Measurements from ENCODE around the gene STXBP2. TPM values are rescaled to one million over a fixed set of nuclear protein-coding genes. Genes with fewer than 3 reads are reported as not detected.

STXBP2 gene
- total and polyA plus RNA-seq, 4 donors, result 11.4 to 35.4 (median 28.8) TPM

DNA sequence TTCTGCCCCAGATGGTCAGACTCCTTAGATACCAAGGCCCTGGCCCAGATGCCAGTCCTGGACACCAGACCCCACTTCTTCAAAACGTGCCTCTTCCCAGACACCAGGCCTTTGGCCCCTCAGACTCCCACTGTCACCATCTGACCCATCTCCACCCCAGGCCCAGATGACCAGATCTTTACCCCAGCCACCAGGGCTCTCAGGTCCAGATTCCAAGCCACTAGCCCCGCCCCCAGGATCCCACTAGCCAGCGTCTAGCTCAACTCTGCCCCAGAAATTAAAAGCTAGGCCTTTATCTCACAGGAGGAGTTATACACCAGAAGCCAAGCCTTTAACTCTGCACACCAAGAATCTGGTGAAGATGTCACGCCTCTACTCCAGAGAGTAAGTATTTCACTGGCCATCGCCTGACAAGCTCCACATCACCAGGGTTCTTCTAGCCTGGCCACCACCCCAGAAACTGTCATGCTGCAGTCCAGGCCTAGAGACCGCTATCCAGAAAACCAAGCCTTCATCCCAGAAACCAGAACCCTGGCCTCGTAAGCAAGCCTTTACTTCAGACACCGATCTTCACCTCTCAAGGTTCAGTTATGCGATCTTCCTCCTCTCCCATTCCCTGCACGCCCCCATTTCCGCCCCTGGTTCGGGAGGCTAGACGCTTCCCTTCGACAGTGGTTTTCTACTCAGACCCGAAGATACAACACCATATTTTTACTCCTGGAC is 8.2 kb upstream of the STXBP2 start:
- H3K4me1 ChIP-seq (ENCODE audit: control insufficient read depth in 1 of 2, insufficient read depth in 2 of 2, low read length in 2 of 2), result peaks cover 0 to 3% of the 10 kb centered on the region in 2 donors
- H3K27me3 ChIP-seq (ENCODE audit: control insufficient read depth in 1 of 2, insufficient read depth in 2 of 2, low read length in 1 of 2), result no peaks in the 10 kb centered on the region
- no peak for ATAC-seq (ENCODE audit: low FRiP score)
- H3K4me3 ChIP-seq (ENCODE audit: low read length in 2 of 2), result peak overlapping the region; percentile 85 to 88
- H3K9me3 ChIP-seq (ENCODE audit: control insufficient read depth, low read length), result no peaks in the 10 kb centered on the region
- DNase-seq, result no peak
- WGBS, 2 donors, result 5 to 6% methylated on average over 15 of the region's 15 CpGs
- H3K36me3 ChIP-seq (ENCODE audit: control insufficient read depth in 1 of 2, insufficient read depth in 2 of 2, low read length in 1 of 2), result no peaks in the 10 kb centered on the region
- H3K27ac ChIP-seq (ENCODE audit: low read depth in 1 of 2, low read length in 2 of 2), result peak overlapping the region in 1 of 2 donors; percentile 2
- intact Hi-C loops (cut with DNase I), result loop anchor here in 1 of 2 donors (2.0 kb wide), 1 partner anchor 52 kb away; the partner anchor contains the start of gene TRAPPC5

DNA sequence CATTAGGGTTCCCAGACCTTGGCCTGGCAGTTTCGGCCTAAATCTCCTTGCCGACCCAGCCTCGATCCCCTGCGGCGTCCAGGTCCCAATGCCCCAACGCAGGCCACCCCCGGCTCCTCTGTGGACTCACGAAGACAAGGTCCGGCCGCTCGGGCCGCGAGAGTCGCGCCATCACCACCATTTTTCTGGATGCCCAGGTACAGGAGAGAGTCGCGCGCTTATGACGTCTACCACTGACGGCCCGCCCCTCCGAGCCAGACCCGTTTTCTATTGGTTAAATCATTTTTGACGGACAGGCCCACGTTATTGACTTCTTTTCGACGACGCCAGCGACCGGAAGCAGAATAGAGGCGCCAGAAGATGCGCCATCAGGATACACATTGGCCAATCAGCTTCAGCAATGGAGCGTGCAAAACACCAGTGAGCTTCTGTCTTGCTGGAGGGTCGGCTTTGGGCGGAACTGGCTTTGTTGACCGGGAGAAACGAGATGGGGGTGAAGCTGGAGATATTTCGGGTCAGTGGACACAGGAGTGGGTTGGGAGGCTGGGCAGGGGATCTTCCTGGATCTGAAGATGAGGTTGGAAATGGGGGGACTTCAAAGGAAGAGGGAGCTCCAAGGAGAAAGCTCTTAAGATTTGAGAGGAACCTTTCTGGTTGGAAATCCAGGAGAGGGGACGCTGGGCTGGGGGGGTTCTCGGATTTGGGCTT is 7.4 kb upstream of the STXBP2 start, which contains the start of the genes PET100 and XAB2:
Gene PET100 (plus strand): TSS at position 447 of the 708 bp plus-strand sequence. CDS start 41 bp downstream, at position 488.
Gene XAB2 (minus strand): TSS at position 199 of the 708 bp plus-strand sequence. CDS start 18 bp downstream, at position 181.
- 0% methylated on average over 40 of the region's 40 CpGs for whole genome bisulfite sequencing, 2 donors
- DNase-seq, result peak; percentile 96 to 97
- peak; percentile 96 for ATAC-seq (ENCODE audit: low FRiP score)
- H3K27me3 ChIP-seq (ENCODE audit: control insufficient read depth in 1 of 2, insufficient read depth in 2 of 2, low read length in 1 of 2), result no peaks in the 10 kb centered on the region
- H3K36me3 ChIP-seq (ENCODE audit: control insufficient read depth in 1 of 2, insufficient read depth in 2 of 2, low read length in 1 of 2), result no peaks in the 10 kb centered on the region
- H3K4me1 ChIP-seq (ENCODE audit: control insufficient read depth in 1 of 2, insufficient read depth in 2 of 2, low read length in 2 of 2), result peaks cover 0 to 3% of the 10 kb centered on the region in 2 donors
- no peaks in the 10 kb centered on the region for H3K9me3 ChIP-seq (ENCODE audit: control insufficient read depth, low read length)
- peak within 1 kb of the TSS; percentile 87 to 88 for H3K4me3 ChIP-seq (ENCODE audit: low read length in 2 of 2)
- intact Hi-C loops (cut with DNase I), result loop anchor here in 1 of 2 donors (2.0 kb wide), 1 partner anchor 51 kb away; the partner anchor contains the start of gene TRAPPC5
- peak within 1 kb of the TSS in 1 of 2 donors; percentile 20 for H3K27ac ChIP-seq (ENCODE audit: low read depth in 1 of 2, low read length in 2 of 2)

DNA sequence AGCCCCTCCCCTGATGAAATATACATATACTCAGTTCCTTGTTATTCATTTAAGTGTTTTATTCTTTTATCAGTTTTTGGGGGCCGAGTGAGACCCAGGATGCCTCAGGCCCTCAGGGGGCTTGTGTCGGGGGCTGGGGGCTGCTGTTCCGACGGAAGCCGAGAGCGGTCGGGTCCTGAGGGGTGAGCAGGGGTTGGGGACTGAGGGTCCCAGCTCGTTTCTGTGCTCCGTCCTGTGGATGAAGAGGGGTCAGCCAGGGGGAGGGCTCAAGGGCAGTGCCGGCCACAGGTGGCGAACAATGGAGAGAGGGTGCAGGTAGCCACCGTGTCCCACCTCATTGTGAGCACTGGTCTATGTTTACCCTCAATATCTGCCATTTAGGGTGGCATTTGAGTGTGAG is 5.3 kb upstream of the STXBP2 start:
- no peaks in the 10 kb centered on the region for H3K9me3 ChIP-seq (ENCODE audit: control insufficient read depth, low read length)
- no peak overlapping the region for H3K4me3 ChIP-seq (ENCODE audit: low read length in 2 of 2)
- no peaks in the 10 kb centered on the region for H3K36me3 ChIP-seq (ENCODE audit: control insufficient read depth in 1 of 2, insufficient read depth in 2 of 2, low read length in 1 of 2)
- intact Hi-C loops (cut with DNase I), result no loop called here
- no peak overlapping the region for H3K27ac ChIP-seq (ENCODE audit: low read depth in 1 of 2, low read length in 2 of 2)
- DNase-seq (no peak), ATAC-seq (ENCODE audit: low FRiP score) (no peak)
- H3K4me1 ChIP-seq (ENCODE audit: control insufficient read depth in 1 of 2, insufficient read depth in 2 of 2, low read length in 2 of 2), result peaks cover 0 to 3% of the 10 kb centered on the region in 2 donors
- no peaks in the 10 kb centered on the region for H3K27me3 ChIP-seq (ENCODE audit: control insufficient read depth in 1 of 2, insufficient read depth in 2 of 2, low read length in 1 of 2)
- 88% methylated on average over 12 of the region's 12 CpGs for WGBS, 2 donors

DNA sequence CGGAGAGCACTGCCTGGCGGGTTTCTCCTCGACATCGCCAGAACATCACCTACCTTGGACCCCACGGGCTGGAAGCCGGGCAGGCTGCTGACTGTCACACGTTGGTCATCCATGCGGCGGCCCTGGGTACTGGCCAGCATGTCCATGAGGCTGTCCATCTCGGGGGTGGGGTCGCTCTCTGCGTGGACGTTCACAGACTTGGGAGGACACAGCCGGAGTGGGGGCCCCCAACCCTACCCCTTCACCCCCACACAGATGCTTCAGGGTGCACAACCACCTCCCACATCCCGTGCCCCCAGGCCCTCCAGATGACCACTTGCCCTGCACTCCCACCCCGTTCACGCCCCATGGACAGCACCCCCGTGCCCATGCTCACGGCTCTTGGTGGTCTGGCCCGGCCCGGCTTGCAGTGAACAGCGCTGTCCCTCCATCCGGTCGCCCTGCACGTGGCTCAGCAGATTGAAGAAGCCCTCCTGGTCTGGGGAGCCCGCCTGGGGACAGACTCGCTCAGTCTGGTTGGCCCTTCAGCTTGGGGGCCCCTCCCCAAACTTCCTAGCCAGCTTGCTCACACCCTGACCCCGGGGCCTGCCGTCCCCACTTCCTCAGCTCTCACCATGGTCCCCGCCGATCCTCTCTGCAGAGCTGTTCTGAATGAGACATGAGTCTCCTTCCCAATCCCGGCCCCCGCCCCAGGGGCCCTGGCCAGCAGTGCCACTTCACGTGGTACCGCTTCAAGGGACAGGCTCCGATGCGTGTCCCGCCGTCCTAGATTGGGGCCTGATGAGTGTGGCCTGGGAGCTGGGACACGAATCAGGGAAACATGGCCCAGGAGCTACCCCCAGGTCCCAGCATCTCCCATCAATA is 4.3 kb upstream of the STXBP2 start:
- no peak overlapping the region for H3K4me3 ChIP-seq (ENCODE audit: low read length in 2 of 2)
- 90 to 92% methylated on average over 40 of the region's 40 CpGs for WGBS, 2 donors
- no peaks in the 10 kb centered on the region for H3K36me3 ChIP-seq (ENCODE audit: control insufficient read depth in 1 of 2, insufficient read depth in 2 of 2, low read length in 1 of 2)
- intact Hi-C loops (cut with DNase I), result no loop called here
- no peaks in the 10 kb centered on the region for H3K9me3 ChIP-seq (ENCODE audit: control insufficient read depth, low read length)
- H3K27ac ChIP-seq (ENCODE audit: low read depth in 1 of 2, low read length in 2 of 2), result no peak overlapping the region
- DNase-seq (no peak), ATAC-seq (ENCODE audit: low FRiP score) (no peak)
- H3K4me1 ChIP-seq (ENCODE audit: control insufficient read depth in 1 of 2, insufficient read depth in 2 of 2, low read length in 2 of 2), result peaks cover 0 to 3% of the 10 kb centered on the region in 2 donors
- H3K27me3 ChIP-seq (ENCODE audit: control insufficient read depth in 1 of 2, insufficient read depth in 2 of 2, low read length in 1 of 2), result no peaks in the 10 kb centered on the region

DNA sequence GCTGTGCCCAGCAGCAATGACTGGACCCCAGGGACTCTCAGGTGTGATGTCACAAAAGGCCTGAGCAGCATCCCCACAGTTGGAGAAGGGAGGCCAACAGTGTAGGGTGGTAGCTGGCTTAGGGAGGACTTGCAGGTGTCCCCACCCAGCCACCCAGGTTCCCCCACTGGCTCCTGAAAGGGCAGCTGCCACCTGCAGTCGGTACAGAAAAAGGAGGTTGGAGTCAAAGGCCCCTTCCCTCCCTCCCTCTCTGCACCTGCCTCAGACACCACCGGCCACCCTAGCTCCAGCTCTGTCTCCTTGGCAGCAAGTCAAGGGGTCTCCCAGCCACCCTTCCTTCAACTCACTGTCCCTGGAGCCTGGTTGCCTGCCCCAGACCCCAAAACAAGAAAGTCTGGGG is 3.2 kb upstream of the STXBP2 start, which contains the start of gene PCP2:
Gene PCP2 (minus strand): TSS at position 22 of the 400 bp plus-strand sequence. CDS start 262 bp downstream, outside the sequence.
- 40 to 66% methylated on average over 1 to 2 of the region's 2 CpGs for WGBS, 2 donors
- Histone ChIP-seq H3K27ac (ENCODE audit: low read depth in 1 of 2, low read length in 2 of 2) (no peak within 1 kb of the TSS), H3K36me3 (ENCODE audit: control insufficient read depth in 1 of 2, insufficient read depth in 2 of 2, low read length in 1 of 2) (no peaks in the 10 kb centered on the region), H3K4me3 (ENCODE audit: low read length in 2 of 2) (no peak within 1 kb of the TSS), H3K4me1 (ENCODE audit: control insufficient read depth in 1 of 2, insufficient read depth in 2 of 2, low read length in 2 of 2) (peaks cover 0 to 3% of the 10 kb centered on the region in 2 donors), H3K27me3 (ENCODE audit: control insufficient read depth in 1 of 2, insufficient read depth in 2 of 2, low read length in 1 of 2) (no peaks in the 10 kb centered on the region), H3K9me3 (ENCODE audit: control insufficient read depth, low read length) (no peaks in the 10 kb centered on the region)
- no peak for DNase-seq
- intact Hi-C loops (cut with DNase I), result no loop called here
- no peak for ATAC-seq (ENCODE audit: low FRiP score)

DNA sequence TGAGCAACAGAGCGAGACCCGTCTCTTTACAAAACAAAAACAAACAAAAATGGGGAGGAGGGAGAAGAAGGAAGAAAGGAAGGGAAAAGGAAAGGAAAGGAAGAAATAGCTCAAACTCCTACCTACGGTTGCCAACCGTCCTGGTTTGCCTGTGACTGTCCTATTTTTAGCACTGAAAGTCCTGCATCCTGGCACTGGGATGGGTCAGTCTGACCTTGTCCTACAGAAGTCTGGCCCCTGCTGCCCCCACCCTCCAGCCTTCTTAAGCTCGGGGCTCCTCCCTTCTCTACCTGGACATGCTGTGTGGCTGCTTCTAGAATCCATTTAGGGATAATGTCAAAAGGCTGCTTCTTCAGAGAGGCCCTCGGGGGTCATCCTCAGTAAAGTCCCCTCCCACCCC is 1.2 kb upstream of the STXBP2 start:
- H3K4me3 ChIP-seq (ENCODE audit: low read length in 2 of 2), result no peak overlapping the region
- no peaks in the 10 kb centered on the region for H3K4me1 ChIP-seq (ENCODE audit: control insufficient read depth in 1 of 2, insufficient read depth in 2 of 2, low read length in 2 of 2)
- ATAC-seq (ENCODE audit: low FRiP score) (no peak), DNase-seq (no peak)
- no peaks in the 10 kb centered on the region for H3K9me3 ChIP-seq (ENCODE audit: control insufficient read depth, low read length)
- no peaks in the 10 kb centered on the region for H3K36me3 ChIP-seq (ENCODE audit: control insufficient read depth in 1 of 2, insufficient read depth in 2 of 2, low read length in 1 of 2)
- intact Hi-C loops (cut with DNase I), result no loop called here
- WGBS, 2 donors, result 43 to 46% methylated on average over 6 of the region's 6 CpGs
- H3K27me3 ChIP-seq (ENCODE audit: control insufficient read depth in 1 of 2, insufficient read depth in 2 of 2, low read length in 1 of 2), result no peaks in the 10 kb centered on the region
- no peak overlapping the region for H3K27ac ChIP-seq (ENCODE audit: low read depth in 1 of 2, low read length in 2 of 2)

DNA sequence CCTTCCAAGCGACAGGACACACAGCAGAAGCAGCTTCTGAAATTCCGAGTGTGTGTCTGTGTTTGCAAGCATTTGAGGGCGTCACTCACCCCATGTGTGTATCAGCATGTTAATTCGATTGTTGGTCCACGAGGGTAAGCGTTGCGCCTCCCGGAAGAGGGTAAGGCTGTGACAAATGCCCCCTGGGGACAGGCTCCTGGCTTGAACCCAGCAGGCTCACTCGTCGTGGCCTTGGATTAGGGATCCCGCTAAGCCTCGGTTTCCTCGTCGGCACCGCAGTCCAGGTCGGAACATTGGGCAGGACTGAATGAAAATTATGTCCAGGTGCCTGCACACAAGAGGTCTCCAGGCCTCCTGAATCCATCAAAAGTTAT is 606 bp upstream of the STXBP2 start:
- Histone ChIP-seq H3K36me3 (ENCODE audit: control insufficient read depth in 1 of 2, insufficient read depth in 2 of 2, low read length in 1 of 2) (no peaks in the 10 kb centered on the region), H3K27ac (ENCODE audit: low read depth in 1 of 2, low read length in 2 of 2) (no peak overlapping the region), H3K9me3 (ENCODE audit: control insufficient read depth, low read length) (no peaks in the 10 kb centered on the region), H3K27me3 (ENCODE audit: control insufficient read depth in 1 of 2, insufficient read depth in 2 of 2, low read length in 1 of 2) (no peaks in the 10 kb centered on the region), H3K4me3 (ENCODE audit: low read length in 2 of 2) (no peak overlapping the region), H3K4me1 (ENCODE audit: control insufficient read depth in 1 of 2, insufficient read depth in 2 of 2, low read length in 2 of 2) (no peaks in the 10 kb centered on the region)
- no peak for ATAC-seq (ENCODE audit: low FRiP score)
- intact Hi-C loops (cut with DNase I), result no loop called here
- DNase-seq, result no peak
- 60 to 62% methylated on average over 16 of the region's 16 CpGs for WGBS, 2 donors

Data from aorta (tissue), 5 donors.